Endometrium (tissue), 2 donors: ENCODE measurements around the gene FOXL2NB.
"Not testable (repeated sequence)": the region's sequence is repeated elsewhere in the genome, so short reads cannot be mapped to it uniquely, and the experiment has no call there.

Experiments
- FAIRE-seq: peaks from 2 replicates; lab custom pipeline; 2012; peaks lifted over from hg19 to GRCh38; lab: Jason Lieb, UNC
- donor health status: control.
- donor health status: control.

The FOXL2NB gene

DNA sequence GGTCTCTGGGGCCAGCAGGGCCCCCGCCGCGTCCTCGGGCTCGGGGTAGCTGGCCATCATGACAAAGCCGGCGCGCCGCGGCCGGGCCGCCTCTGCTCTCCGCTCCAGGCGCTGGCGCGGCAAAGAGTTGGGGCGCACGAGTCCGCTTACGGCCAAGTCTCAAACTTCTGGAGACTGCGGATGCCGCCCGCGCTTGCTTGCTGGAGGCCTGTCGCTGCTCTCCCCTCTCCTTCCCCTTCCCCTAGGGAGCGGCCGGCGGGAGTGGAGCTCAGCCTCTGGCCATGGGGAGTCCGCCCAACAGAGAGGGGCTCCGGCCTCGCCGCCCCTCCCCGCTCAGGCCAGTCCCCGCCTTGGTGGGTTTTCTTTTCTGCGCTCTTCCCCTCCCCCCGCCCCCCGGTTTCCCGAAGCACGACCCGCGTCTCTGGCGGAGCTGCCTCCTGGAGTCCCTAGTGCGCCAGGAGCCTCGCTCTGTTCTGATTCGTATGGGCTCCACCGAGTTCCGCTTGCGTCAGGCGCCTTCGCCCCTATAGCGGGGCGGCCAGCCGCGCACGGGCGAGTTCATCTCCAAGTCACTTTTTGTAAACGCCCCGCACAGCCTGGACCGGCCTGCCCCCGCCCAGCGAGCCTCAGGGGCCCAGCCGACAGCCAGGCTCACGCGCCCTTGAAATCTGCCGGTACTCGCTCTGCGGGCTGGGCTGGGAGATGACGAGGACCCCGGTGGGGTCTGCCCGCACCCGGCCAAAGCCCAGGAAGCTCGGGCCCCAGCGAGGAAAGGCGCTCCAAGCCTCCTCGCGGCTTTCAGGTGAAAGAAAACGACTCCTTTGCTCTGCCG, at the start of gene FOXL2NB, which contains the start of gene FOXL2:
Gene FOXL2NB (plus strand): TSS at position 555 of the 832 bp plus-strand sequence. CDS start 148 bp downstream, at position 703.
Gene FOXL2 (minus strand): TSS at position 475 of the 832 bp plus-strand sequence. CDS start 415 bp downstream, at position 60.
- peak; percentile 15 for FAIRE-seq

DNA sequence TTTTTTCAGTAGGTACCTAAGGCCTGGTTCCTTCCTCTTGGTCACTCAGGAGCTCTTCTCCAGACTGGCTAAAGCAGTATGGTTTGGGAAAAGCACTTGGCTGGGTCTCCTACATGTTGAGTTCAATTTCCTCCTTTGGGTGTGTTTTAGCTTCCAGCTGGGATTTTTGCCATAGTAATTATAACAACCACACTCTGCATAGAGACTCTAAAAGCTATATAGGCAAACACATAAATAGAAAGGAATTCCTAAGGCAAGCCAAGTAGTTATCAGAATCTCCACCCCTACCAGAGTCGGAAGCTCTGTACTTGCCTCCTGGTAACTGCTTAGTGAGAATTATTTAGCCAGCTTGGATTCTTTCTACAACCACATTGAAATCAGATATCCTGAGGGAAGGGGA, 48.7 kb upstream of the FOXL2NB start:
- no peak for FAIRE-seq

DNA sequence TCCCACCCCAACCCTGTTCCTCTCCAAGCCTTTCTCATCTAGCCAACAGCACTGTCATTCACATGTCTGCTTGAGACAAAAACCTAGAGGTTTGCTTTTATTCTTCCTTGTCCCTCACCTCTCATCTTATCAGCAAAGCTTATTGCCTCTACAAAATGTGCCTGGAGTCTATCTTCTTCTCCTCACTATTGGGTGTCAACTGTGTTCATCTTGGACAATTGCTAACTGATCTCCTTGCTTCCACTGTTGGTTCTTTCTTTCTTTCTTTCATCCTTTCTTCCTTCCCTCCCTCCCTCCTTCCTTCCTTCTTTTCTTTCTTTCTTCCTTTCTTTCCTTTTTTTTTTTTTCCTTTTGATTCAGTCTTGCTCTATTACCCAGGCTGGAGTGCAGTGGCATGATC, 48.3 kb upstream of the FOXL2NB start:
- FAIRE-seq, result no peak

DNA sequence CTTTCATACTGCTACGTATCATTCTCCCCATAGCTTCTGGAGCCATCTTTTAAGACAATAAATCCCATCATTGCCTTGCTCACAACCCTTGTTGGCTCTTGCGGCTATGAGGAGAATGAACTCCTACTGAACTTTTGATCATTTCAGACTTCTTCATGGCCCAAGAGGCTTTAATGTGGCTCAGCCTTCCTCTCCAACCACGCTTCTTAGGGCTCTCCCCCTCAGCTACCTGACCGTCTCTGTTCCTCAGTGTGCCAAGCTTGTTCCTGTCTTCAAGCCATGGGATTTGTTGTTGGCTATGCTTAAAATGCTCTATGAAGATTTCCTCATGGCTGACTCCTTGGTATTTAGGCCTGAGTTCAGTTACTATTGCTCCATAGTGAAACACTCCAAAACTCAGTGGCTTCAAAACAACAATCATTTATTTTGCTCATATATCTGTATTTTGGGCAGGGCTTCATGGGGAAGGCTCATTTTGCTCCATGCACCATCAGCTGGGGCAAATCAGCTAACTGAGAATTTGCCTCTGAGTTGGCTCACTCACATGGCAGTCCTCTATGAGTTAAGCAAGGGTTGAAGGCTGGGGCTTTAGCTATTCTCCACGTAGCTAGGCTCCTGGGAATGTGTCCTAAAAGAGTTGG, 47.5 kb upstream of the FOXL2NB start:
- no peak for FAIRE-seq

DNA sequence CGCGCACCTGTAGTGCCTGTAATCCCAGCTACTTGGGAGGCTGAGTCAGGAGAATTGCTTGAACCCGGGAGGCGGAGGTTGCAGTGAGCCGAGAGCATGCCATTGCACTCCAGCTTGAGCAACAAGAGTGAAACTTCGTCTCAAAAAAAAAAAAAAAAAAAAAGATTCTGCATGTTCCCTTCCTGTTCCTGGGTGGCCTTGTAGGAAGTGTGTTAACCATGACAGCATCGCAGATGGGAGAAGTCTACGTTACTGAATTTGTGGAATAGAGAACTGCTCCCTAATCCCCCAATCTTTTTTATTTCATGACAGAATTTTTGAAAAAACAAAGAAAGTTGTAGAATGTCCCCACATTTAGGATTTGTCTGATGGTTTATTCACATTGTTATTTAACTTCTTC, 45.5 kb upstream of the FOXL2NB start:
- FAIRE-seq, result no peak

DNA sequence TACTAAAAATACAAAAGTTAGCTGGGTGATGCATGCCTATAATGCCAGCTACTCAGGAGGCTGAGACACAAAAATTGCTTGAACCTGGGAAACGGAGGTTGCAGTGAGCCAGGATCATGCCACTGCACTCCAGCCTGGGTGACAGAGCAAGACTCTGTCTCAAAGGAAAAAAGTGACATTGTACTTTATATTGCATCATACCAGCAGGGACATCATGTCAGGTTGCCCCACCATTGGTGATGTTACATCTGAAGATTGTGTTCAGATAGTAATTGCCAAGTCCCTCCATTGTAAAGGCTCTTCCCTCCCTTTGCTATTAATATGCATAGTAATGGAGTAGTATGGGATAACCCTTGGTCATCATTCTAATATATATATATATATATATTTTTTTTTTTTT, 44.8 kb upstream of the FOXL2NB start:
- FAIRE-seq, result no peak

DNA sequence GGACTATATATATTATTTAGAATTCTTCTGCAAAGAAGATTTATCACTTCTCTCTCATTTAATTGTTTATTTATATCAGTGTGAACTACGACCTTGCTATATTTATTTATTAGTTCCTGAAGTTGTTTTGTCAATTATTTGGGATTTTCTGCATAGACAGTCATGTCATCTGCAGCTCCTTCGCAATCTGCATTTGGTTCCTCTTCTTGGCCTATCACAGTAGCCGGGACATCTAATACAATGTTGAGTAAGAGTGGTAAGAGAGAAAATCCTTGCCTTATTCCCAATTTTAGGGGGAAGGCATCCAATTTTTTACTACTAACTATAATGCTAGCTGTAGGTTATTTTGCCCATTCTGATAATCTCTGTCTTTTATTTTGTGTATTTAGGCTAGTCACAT, 39.5 kb upstream of the FOXL2NB start:
- FAIRE-seq, result no peak

DNA sequence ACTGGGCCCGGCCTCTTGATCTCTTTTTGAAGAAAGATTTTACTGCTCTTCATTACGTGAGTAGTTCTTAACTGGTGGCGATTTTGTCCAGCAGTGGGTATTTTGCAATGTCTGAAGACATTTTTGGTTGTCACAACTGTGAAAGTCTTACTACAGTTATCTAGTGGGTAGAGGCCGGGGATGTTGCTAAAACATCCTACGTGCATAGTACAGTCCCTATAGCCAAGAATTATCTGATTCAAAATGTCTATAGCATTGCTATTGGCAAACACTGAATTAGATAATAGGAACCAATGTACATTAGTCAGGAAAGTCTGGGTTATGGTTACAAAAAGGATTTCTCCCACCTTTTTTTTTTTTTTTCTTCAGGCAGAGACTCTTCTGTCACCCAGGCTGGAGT, 38.2 kb upstream of the FOXL2NB start:
- FAIRE-seq, result no peak

DNA sequence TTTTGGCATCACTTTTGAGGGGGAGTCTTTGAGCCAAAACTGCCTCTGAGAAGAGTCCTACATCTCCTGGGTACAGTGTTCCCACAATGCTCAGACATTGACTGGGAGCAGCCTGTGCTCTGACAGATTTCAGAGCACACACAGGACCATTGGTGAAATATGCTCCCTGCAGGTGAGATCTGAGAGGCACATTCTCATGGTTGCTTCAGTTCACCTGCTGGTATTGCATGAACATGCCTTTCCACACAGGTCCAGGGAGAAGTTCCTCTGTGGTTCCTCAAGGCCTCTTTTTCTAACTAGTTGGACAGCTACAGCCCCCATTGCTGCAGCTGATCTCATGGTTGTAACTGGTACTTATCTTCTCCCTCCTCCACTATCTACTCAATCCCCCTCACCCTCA, 37.1 kb upstream of the FOXL2NB start:
- no peak for FAIRE-seq

DNA sequence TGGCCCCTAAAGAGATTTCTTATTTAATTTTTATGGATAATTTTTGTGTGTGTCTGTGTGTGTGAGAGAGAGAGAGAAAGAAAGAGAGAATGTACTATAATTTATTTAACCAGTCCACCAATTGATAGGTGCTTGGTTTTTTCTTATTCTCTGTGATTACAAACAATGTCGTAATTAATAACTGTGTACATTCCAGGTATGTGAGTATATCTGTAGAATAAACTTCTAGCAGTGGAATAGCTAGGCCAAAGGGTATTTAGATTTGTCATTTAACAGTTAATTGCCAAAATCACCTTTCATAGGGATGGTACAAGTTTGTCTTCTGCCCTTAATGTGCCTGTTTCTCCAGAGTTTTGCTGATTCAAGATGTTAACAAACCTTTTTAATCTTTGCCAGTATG, 35.4 kb upstream of the FOXL2NB start:
- no peak for FAIRE-seq

DNA sequence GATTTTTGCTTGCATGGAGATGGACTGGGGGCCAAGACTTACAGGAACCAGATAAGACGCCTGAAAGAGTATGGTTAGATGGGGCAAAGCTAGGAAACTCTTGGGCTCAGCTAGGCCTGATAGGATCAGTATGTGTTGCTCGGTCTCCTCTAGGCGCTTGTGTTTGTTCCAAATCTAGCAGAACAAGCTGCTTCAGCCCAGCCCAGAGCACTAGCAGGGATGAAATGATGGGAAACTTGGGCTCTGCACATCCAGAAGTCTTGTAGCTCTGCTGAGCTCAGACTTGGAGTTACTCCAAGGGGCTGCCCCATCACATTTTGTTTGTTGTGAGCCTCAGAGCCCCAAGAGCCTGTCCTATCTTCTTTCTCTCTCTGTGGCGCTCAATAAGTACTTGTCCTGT, 34.8 kb upstream of the FOXL2NB start:
- no peak for FAIRE-seq

DNA sequence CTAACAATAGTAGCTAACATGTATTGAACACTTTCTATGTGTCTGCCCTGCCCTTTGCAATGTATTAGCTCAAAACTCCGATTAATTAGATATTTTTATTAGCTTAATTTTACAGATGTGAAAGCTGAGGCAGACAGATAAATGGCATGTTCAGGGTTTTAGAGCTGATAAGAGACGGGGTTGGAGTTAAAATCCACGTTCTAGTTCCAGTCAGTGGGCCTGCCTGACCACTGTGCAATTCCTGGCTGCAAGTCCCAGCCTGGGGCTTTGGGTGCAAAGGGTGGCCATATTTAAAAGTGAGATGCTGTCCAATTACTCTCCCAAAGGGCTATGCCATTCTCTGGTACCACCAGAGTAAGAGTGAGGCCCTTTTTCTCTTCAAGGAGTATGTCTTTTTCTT, 33.3 kb upstream of the FOXL2NB start:
- FAIRE-seq, result no peak

DNA sequence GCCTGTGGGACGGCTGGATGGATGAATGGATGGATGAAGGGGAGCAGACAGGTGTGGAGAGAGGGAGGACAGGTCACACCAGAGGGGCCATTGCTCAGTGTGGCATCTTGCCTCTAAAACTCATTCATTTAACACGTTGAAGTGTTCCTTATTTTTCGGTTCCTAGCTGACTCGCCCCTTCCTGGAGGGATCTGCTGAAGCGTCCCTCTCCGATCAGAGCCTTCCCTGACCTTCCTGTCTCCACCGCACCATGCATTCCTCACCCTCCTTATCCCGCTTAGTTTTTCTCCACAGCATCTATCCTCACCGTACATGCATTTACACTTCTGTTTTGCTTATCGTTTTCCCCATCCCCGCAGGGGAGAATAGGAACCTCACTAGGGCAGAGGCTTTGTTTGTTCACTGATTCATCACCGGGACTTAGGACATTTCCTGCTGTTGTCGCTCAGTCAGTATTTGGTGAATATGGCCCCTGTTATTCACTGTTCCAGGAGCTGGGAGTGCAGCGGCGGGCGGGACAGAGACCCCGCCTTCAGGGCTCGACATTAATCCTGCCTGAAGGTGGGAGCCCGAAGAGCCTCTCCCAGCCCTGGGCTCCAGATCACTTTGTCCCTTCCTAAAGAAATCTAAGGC, 32.0 kb upstream of the FOXL2NB start:
- FAIRE-seq, result no peak

DNA sequence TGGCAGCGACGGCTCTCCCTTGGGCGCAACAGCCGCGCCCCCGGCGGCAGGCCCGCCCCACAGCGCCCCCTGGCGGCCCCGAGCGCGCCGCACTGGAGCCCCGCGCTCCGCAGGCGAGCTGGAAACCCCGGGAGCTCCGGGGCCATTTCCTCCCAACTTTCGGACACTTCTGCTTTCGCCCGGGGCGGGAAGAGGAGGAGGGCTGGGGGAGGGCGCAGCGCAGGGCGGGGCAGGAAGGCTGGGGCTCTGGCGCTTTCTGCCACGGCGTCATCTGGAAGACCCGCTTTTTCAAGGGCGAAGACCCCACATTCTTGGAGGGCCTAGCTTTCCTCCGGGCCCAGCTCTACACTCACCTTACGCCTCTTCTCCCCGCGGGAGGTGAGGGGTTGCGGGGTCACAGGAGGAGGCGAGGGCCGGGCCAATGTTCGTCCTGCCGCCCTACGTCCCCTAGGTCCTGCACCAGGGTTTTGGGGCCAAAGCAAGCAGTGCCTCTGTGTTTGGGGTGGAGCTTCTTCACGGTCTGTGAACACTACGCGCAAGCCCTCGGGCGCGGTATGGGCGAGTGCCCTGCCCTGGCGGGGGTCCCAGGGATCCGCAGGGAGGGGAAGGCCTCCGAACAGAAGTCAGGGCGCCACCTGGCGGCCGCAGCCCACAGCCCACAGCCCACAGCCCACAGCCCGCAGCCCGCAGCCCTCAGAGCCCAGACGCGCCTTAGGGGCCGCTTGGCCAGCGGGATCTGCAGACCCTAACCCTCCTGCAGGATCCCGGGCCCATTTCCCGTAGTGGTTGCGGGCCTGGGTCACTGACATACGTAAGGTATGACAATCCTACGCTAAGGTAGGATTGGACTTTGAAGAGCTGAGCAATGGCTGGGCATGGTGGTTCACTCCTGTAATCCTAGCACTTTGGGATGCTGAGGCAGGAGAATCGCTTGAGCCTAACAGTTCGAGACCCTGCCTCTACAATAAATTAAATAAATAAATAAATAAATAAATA, 31.2 kb upstream of the FOXL2NB start:
- FAIRE-seq, result no peak

DNA sequence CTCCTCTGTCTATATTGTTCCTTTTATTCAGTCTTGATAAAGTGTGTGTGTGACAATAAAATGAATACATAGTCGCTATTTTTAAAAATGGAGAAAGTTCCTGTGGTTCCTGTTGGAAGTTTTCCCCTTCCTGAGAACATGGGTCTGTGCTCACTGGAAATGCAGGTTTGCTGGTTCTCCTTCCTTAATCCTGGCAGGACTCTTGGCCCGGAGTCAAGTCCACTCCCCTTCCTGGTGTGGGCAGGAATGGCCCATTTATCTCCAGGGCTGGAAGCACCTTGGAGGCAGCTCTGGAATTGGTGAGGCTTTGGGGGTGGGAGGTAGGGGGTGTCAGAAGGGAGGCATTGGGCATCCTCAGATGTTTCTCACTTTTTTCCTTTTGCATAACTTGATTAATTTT, 30.2 kb upstream of the FOXL2NB start:
- no peak for FAIRE-seq

DNA sequence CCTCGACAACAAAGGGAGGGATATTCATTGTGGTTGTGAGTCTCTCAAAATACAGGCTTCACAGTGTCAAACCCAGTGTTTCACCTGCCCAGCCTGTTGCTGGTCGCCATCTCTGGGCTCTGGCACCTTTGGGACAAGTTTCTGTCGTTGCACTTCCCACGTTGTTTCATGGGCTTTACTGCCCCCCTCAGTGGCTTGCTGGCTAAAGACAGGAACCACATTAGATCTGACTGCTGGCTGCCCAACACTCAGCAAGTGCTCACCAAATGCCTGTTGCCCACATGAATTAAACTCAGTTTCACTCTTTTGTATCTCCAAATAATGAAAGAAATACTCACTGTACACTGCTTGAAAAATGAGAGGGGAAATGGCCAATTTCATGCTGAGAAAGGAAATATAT, 27.7 kb upstream of the FOXL2NB start:
- FAIRE-seq, result no peak

DNA sequence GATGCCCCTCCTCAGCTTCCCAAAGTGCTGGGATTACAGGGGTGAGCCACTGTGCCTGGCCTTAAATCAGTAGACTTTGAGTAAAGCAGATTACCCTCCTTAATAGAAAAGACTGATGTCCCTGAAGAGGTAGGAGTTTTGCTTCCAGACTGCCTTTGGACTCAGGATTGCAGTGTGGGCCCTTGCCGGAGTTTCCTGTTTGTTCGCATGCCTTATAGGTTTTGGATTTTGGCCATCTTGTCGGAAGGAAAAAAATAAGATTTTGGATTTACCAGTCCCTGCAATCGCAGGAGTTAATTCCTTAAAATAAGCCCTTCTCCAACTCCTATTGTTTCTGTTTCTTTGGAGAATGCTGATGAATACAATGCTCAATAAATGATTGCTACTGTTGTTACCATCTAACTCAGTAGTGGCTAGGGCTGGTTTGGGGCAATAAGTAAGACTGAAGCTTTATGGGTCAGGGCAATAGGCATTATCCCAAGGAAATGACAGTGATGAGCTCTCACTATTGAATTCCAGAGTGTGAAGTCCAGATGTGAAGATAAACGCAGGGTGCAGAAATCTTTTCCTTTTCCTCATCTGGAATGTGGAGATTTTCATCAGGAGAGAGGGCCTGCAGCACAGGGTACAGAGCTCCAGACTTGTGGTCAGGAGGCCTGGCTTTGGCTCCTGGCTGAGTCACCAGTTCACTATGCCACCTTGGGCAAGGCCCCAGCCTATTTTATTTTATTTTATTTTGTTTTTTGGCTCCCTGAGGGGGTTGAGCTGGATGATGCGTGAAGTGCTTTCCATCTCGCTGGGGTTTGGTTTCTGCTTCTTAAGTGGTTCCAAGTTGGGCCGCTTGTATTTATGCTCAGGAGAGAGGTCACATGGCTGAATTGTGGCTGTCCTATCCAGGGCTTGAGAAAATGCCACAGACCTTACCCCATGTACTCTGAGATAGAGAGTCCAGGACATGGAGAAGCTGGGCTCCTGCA, 25.4 kb upstream of the FOXL2NB start:
- FAIRE-seq, result no peak

DNA sequence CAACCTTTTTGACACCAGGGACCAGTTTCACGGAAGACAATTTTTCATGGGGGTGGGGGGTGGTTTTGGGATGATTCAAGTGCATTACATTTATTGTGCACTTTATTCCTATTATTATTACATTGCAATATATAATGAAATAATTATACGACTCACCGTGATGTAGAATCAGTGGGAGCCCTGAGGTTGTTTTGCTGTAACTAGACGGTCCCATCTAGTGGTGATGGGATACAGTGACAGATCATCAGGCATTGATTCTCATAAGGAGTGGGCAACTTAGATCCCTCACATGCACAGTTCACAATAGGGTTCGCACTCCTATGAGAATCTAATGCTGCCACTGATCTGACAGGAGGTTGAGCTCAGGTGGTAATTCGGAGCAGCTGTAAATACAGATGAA, 24.6 kb upstream of the FOXL2NB start:
- not testable (repeated sequence) for FAIRE-seq

DNA sequence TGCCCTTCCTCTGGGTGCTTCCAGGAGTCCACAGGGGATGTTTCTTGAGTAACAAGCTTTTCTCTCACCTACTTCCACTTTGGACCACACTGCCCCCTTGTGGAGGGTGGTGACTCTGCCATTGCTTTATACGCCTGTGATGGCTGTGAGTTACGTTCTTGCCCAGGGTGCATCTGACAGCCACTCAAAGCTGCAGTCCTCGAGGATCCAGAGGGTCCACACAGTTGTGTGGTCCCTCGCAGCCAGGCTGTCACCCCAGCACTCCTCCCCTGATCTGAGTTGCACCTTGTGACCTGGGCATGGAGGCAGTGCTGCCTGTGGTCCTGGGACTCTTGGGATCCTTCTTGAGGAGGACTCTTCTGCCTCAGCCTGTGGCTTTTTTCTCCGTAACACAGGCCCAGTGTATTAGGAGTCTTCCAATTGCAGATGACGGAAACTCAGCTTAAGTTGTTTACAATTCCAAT, 23.5 kb upstream of the FOXL2NB start:
- FAIRE-seq, result no peak

DNA sequence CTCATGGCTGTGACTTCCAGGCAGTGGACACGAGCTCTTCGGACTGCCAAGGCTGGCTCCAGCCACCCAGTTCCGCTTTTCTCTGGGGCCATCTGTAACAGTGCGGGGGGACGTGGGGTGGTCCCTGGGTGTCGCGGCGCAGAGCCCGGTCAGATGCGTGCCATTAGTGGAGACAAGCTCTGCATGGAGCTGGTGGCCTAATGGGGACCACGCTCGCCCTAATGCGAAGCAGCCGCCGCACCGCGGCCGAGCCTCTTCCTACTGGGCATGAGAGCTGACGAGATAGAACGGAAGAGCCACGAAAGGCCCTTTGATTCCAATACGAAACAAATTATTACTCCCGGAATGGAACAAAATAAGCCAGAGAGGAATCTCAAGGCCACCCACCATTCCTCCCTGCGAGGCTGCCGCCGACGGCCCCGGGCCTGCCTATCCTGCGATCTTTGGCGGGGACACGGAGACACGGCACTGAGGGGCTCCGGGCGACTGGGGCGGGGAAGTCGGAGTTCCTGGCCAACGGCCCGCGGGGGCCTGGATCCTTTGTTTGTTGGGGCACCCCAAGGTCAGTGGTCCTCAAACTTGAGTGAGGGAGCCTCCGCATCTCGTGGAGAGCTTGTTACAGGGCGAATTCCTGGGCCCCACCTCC, 18.2 kb upstream of the FOXL2NB start:
- FAIRE-seq, result no peak
